Activated CD8-positive, alpha-beta T cell treated with anti-CD3 and anti-CD28 coated beads for 36 hours (primary cell): ENCODE data around the gene TMEM132D. TPM values are rescaled to one million over a fixed set of nuclear protein-coding genes. Genes with fewer than 3 reads are reported as not detected.

Experiments used
- ATAC-seq: fragments of 200-7000 bp; cut with Tn5 transposase; one replicate; pipeline ENCODE4 v1.10.0; 2021; ENCODE audit warnings: mild to moderate bottlenecking, moderate library complexity
- CTCF ChIA-PET: fragments of 350-600 bp; sonication (Branson Sonifier 250); formaldehyde crosslinking; loops from one replicate; lab custom pipeline; 2021; ENCODE audit warnings: antibody characterized with exemption; lab: Charles Lee
- POLR2A ChIA-PET: fragments of 350-600 bp; sonication (Branson Sonifier 250); formaldehyde crosslinking; loops from one replicate; lab custom pipeline; 2021; ENCODE audit warnings: antibody characterized with exemption; lab: Charles Lee
- DNase-seq: peaks from one replicate; pipeline ENCODE4 v3.0.0-alpha.2; 2020
- H3K27ac Mint-ChIP-seq: one replicate; pipeline ENCODE4 v1.8.0; 2021; ENCODE audit warnings: mild to moderate bottlenecking, mixed read lengths
- H3K27me3 Mint-ChIP-seq: one replicate; pipeline ENCODE4 v1.8.0; 2021; ENCODE audit warnings: mixed read lengths
- H3K36me3 Mint-ChIP-seq: one replicate; pipeline ENCODE4 v1.8.0; 2021; ENCODE audit warnings: low read depth, mixed read lengths
- H3K4me1 Mint-ChIP-seq: one replicate; pipeline ENCODE4 v1.8.0; 2021; ENCODE audit warnings: low read depth, mixed read lengths
- H3K4me3 Mint-ChIP-seq: one replicate; pipeline ENCODE4 v1.8.0; 2021; ENCODE audit warnings: mild to moderate bottlenecking, moderate library complexity, mixed read lengths
- H3K9me3 Mint-ChIP-seq: one replicate; pipeline ENCODE4 v1.8.0; 2021; ENCODE audit warnings: mixed read lengths
- intact Hi-C: fragments of 100-400 bp; cut with micrococcal nuclease; formaldehyde crosslinking; loops from one replicate; pipeline ENCODE4 v1.10.0; 2022
- total RNA-seq, 2 experiments: library from RNA; stranded (reverse); gene quantifications; one replicate each; pipeline ENCODE4 v1.2.3, GENCODE V29; 2021
- TF ChIP-seq, protein P1 (sequence below): fragments of 200-600 bp; IDR thresholded peaks from one replicate; pipeline ENCODE4 v1.8.0; 2022; ENCODE audit warnings: antibody characterized with exemption, mild to moderate bottlenecking

TMEM132D gene
- total RNA-seq, 2 experiments from 2014 or later = not detected

GRCh38 chr12:129305851-129306250 is 598.0 kb downstream of the TMEM132D start:
- no peaks in the 10 kb centered on the region for H3K4me1 Mint-ChIP-seq
- H3K4me3 Mint-ChIP-seq = no peak overlapping the region
- TF ChIP-seq, protein P1, sequence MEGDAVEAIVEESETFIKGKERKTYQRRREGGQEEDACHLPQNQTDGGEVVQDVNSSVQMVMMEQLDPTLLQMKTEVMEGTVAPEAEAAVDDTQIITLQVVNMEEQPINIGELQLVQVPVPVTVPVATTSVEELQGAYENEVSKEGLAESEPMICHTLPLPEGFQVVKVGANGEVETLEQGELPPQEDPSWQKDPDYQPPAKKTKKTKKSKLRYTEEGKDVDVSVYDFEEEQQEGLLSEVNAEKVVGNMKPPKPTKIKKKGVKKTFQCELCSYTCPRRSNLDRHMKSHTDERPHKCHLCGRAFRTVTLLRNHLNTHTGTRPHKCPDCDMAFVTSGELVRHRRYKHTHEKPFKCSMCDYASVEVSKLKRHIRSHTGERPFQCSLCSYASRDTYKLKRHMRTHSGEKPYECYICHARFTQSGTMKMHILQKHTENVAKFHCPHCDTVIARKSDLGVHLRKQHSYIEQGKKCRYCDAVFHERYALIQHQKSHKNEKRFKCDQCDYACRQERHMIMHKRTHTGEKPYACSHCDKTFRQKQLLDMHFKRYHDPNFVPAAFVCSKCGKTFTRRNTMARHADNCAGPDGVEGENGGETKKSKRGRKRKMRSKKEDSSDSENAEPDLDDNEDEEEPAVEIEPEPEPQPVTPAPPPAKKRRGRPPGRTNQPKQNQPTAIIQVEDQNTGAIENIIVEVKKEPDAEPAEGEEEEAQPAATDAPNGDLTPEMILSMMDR = no peak
- ATAC-seq (no peak), DNase-seq (no peak)
- no peak overlapping the region for H3K27ac Mint-ChIP-seq
- ChIA-PET CTCF (no interaction called here), POLR2A (no interaction called here)
- H3K9me3 Mint-ChIP-seq = peaks cover 3% of the 10 kb centered on the region
- intact Hi-C loops = no loop called here
- no peaks in the 10 kb centered on the region for H3K36me3 Mint-ChIP-seq
- no peaks in the 10 kb centered on the region for H3K27me3 Mint-ChIP-seq

- TF ChIP-seq, protein P1 = no peak
Observed at GRCh38 chr12:129304529-129304928, 599.3 kb downstream of the TMEM132D start.

DNA sequence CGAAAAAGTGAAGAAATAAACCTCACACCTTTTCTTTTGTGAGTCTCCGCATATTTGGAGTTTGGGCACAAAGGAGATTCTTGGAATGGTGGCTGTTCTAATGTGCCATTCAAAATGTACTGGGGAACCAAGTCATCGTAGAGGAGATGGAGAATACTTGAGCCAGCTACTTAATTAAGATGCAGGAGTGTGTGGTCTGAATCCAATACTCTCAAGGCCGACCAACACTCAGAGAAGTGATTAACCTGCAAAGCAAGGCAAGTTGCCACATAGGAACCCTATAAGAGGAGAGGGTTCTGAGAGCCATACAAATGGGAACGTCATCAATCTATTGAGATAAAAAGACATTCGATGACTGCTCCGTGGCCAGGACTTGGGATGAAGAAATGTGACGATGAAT is 603.8 kb downstream of the TMEM132D start:
- ChIA-PET CTCF (no interaction called here), POLR2A (no interaction called here)
- H3K9me3 Mint-ChIP-seq = peaks cover 12% of the 10 kb centered on the region
- no peak overlapping the region for H3K27ac Mint-ChIP-seq
- no peak overlapping the region for H3K4me3 Mint-ChIP-seq
- TF ChIP-seq, protein P1 = no peak
- H3K36me3 Mint-ChIP-seq = no peaks in the 10 kb centered on the region
- intact Hi-C loops = no loop called here
- H3K27me3 Mint-ChIP-seq = no peaks in the 10 kb centered on the region
- no peaks in the 10 kb centered on the region for H3K4me1 Mint-ChIP-seq
- DNase-seq (no peak), ATAC-seq (no peak)

More at GRCh38 chr12:129304529-129304928, 599.3 kb downstream of the TMEM132D start:
- no peak overlapping the region for H3K4me3 Mint-ChIP-seq
- POLR2A ChIA-PET = no interaction called here
- DNase-seq = no peak
- ATAC-seq = no peak
- CTCF ChIA-PET = no interaction called here
- intact Hi-C loops = no loop called here
- H3K4me1 Mint-ChIP-seq = no peaks in the 10 kb centered on the region
- no peak overlapping the region for H3K27ac Mint-ChIP-seq
- H3K9me3 Mint-ChIP-seq = peaks cover 5% of the 10 kb centered on the region
- no peaks in the 10 kb centered on the region for H3K27me3 Mint-ChIP-seq
- H3K36me3 Mint-ChIP-seq = no peaks in the 10 kb centered on the region

- Mint-ChIP-seq H3K27me3 (no peaks in the 10 kb centered on the region), H3K4me1 (no peaks in the 10 kb centered on the region), H3K27ac (no peak overlapping the region), H3K36me3 (no peaks in the 10 kb centered on the region), H3K9me3 (peaks cover 10% of the 10 kb centered on the region), H3K4me3 (no peak overlapping the region)
- TF ChIP-seq, protein P1 = no peak
- ATAC-seq (no peak), DNase-seq (no peak)
- intact Hi-C loops = no loop called here
- ChIA-PET CTCF (no interaction called here), POLR2A (no interaction called here)
Observed at GRCh38 chr12:129298921-129299320, 604.9 kb downstream of the TMEM132D start.

- DNase-seq (no peak), ATAC-seq (no peak)
- Mint-ChIP-seq H3K36me3 (no peaks in the 10 kb centered on the region), H3K4me3 (no peak overlapping the region), H3K9me3 (peaks cover 10% of the 10 kb centered on the region), H3K27ac (no peak overlapping the region), H3K4me1 (no peaks in the 10 kb centered on the region), H3K27me3 (no peaks in the 10 kb centered on the region)
- intact Hi-C loops = no loop called here
- TF ChIP-seq, protein P1 = no peak
- POLR2A ChIA-PET = no interaction called here
- CTCF ChIA-PET = no interaction called here
Observed at GRCh38 chr12:129296671-129297070, 607.2 kb downstream of the TMEM132D start.
